ENCODE data around the gene METTL5. TPM values are rescaled to one million over a fixed set of nuclear protein-coding genes. Genes with fewer than 3 reads are reported as not detected.
"Not testable (repeated sequence)": the region's sequence is repeated elsewhere in the genome, so short reads cannot be mapped to it uniquely, and the experiment has no call there.

Gene METTL5
- total RNA-seq, 1 donor from 2014 or later = 99.7 TPM

- Mint-ChIP-seq H3K27ac (peak overlapping the region; percentile 74), H3K4me1 (peaks cover 34% of the 10 kb centered on the region), H3K36me3 (ENCODE audit: low read depth) (peaks cover 62% of the 10 kb centered on the region)
- intact Hi-C loops (cut with micrococcal nuclease); H3K4me3 Mint-ChIP-seq; H3K27me3 Mint-ChIP-seq; H3K9me3 Mint-ChIP-seq; DNase-seq: not testable (repeated sequence)
These were observed 4.6 kb downstream of the METTL5 start for GRCh38 chr2:169820101-169820500.

GRCh38 chr2:169819106-169819505 is 5.6 kb downstream of the METTL5 start:
- H3K9me3 Mint-ChIP-seq = no peaks in the 10 kb centered on the region
- H3K27me3 Mint-ChIP-seq = no peaks in the 10 kb centered on the region
- peaks cover 64% of the 10 kb centered on the region for H3K36me3 Mint-ChIP-seq (ENCODE audit: low read depth)
- H3K4me3 Mint-ChIP-seq = no peak overlapping the region
- peaks cover 30% of the 10 kb centered on the region for H3K4me1 Mint-ChIP-seq
- intact Hi-C loops (cut with micrococcal nuclease) = no loop called here
- DNase-seq = no peak
- H3K27ac Mint-ChIP-seq = no peak overlapping the region

GRCh38 chr2:169818241-169818640 is 6.5 kb downstream of the METTL5 start:
- H3K27ac Mint-ChIP-seq = no peak overlapping the region
- no peaks in the 10 kb centered on the region for H3K9me3 Mint-ChIP-seq
- H3K4me3 Mint-ChIP-seq = no peak overlapping the region
- H3K27me3 Mint-ChIP-seq = no peaks in the 10 kb centered on the region
- intact Hi-C loops (cut with micrococcal nuclease) = no loop called here
- peaks cover 62% of the 10 kb centered on the region for H3K36me3 Mint-ChIP-seq (ENCODE audit: low read depth)
- no peak for DNase-seq
- H3K4me1 Mint-ChIP-seq = peaks cover 23% of the 10 kb centered on the region

GRCh38 chr2:169817369-169817768 is 7.3 kb downstream of the METTL5 start:
- H3K4me3 Mint-ChIP-seq, DNase-seq: not testable (repeated sequence)
- H3K36me3 Mint-ChIP-seq (ENCODE audit: low read depth) = peaks cover 60% of the 10 kb centered on the region

GRCh38 chr2:169816961-169817360 is 7.7 kb downstream of the METTL5 start:
- H3K4me3 Mint-ChIP-seq; H3K27ac Mint-ChIP-seq; intact Hi-C loops (cut with micrococcal nuclease); H3K27me3 Mint-ChIP-seq; H3K9me3 Mint-ChIP-seq; DNase-seq: not testable (repeated sequence)
- Mint-ChIP-seq H3K4me1 (peaks cover 14% of the 10 kb centered on the region), H3K36me3 (ENCODE audit: low read depth) (peaks cover 64% of the 10 kb centered on the region)

More at GRCh38 chr2:169817369-169817768, 7.3 kb downstream of the METTL5 start:
- H3K27ac Mint-ChIP-seq; H3K27me3 Mint-ChIP-seq; H3K9me3 Mint-ChIP-seq; intact Hi-C loops (cut with micrococcal nuclease): not testable (repeated sequence)
- peaks cover 14% of the 10 kb centered on the region for H3K4me1 Mint-ChIP-seq

GRCh38 chr2:169815849-169816248 is 8.9 kb downstream of the METTL5 start:
- Mint-ChIP-seq H3K9me3 (no peaks in the 10 kb centered on the region), H3K36me3 (ENCODE audit: low read depth) (peaks cover 65% of the 10 kb centered on the region), H3K4me3 (no peak overlapping the region), H3K27ac (no peak overlapping the region), H3K4me1 (peaks cover 8% of the 10 kb centered on the region), H3K27me3 (no peaks in the 10 kb centered on the region)
- DNase-seq = no peak
- intact Hi-C loops (cut with micrococcal nuclease) = no loop called here

- DNase-seq = no peak
- no peaks in the 10 kb centered on the region for H3K9me3 Mint-ChIP-seq
- intact Hi-C loops (cut with micrococcal nuclease) = no loop called here
- H3K36me3 Mint-ChIP-seq (ENCODE audit: low read depth) = peaks cover 50% of the 10 kb centered on the region
- H3K27me3 Mint-ChIP-seq = no peaks in the 10 kb centered on the region
- no peaks in the 10 kb centered on the region for H3K4me1 Mint-ChIP-seq
- H3K27ac Mint-ChIP-seq = no peak overlapping the region
- no peak overlapping the region for H3K4me3 Mint-ChIP-seq
These were observed 16.5 kb downstream of the METTL5 start for GRCh38 chr2:169808221-169808620.

- Mint-ChIP-seq H3K9me3 (no peaks in the 10 kb centered on the region), H3K27me3 (no peaks in the 10 kb centered on the region), H3K36me3 (ENCODE audit: low read depth) (peaks cover 51% of the 10 kb centered on the region), H3K27ac (no peak overlapping the region), H3K4me3 (no peak overlapping the region), H3K4me1 (peaks cover 6% of the 10 kb centered on the region)
- intact Hi-C loops (cut with micrococcal nuclease) = no loop called here
- DNase-seq = no peak
These were observed 18.1 kb downstream of the METTL5 start for GRCh38 chr2:169806586-169806985.

- Mint-ChIP-seq H3K4me3 (no peak overlapping the region), H3K27me3 (no peaks in the 10 kb centered on the region)
These were observed 21.2 kb downstream of the METTL5 start for GRCh38 chr2:169803480-169803879.

GRCh38 chr2:169798718-169799592 is 25.8 kb downstream of the METTL5 start, which contains the start of gene SSB:
Gene SSB (plus strand): TSS chr2:169798871. CDS start chr2:169800961, 2,090 bp downstream.
- Mint-ChIP-seq H3K9me3 (peaks cover 3% of the 10 kb centered on the region), H3K4me3 (peak within 1 kb of the TSS; percentile 96), H3K4me1 (peaks cover 20% of the 10 kb centered on the region), H3K27ac (peak within 1 kb of the TSS; percentile 96), H3K27me3 (peaks cover 8% of the 10 kb centered on the region), H3K36me3 (ENCODE audit: low read depth) (peaks cover 18% of the 10 kb centered on the region)
- intact Hi-C loops (cut with micrococcal nuclease) = loop anchor here (1.0 to 2.0 kb wide), 3 partner anchors 28 to 215 kb away; partner anchors contain the start of genes CFAP210, PHOSPHO2, PPIG and UBR3
- peak; percentile 97 for DNase-seq

More at GRCh38 chr2:169803480-169803879, 21.2 kb downstream of the METTL5 start:
- DNase-seq = no peak
- no peaks in the 10 kb centered on the region for H3K9me3 Mint-ChIP-seq
- H3K27ac Mint-ChIP-seq = no peak overlapping the region
- H3K36me3 Mint-ChIP-seq (ENCODE audit: low read depth) = peaks cover 37% of the 10 kb centered on the region
- intact Hi-C loops (cut with micrococcal nuclease) = no loop called here
- peaks cover 15% of the 10 kb centered on the region for H3K4me1 Mint-ChIP-seq

- no peak for DNase-seq
- peaks cover 3% of the 10 kb centered on the region for H3K9me3 Mint-ChIP-seq
- peaks cover 11% of the 10 kb centered on the region for H3K27me3 Mint-ChIP-seq
- peaks cover 20% of the 10 kb centered on the region for H3K4me1 Mint-ChIP-seq
- H3K36me3 Mint-ChIP-seq (ENCODE audit: low read depth) = peaks cover 14% of the 10 kb centered on the region
- H3K4me3 Mint-ChIP-seq = peak overlapping the region; percentile 96
- intact Hi-C loops (cut with micrococcal nuclease) = loop anchor here (1.0 to 2.0 kb wide), 2 partner anchors 29 to 104 kb away; partner anchors contain the start of genes CFAP210, PHOSPHO2 and UBR3
- peak overlapping the region; percentile 90 for H3K27ac Mint-ChIP-seq
These were observed 26.3 kb downstream of the METTL5 start for GRCh38 chr2:169798397-169798717.

- Mint-ChIP-seq H3K9me3 (peaks cover 3% of the 10 kb centered on the region), H3K36me3 (ENCODE audit: low read depth) (peaks cover 11% of the 10 kb centered on the region), H3K4me1 (peaks cover 18% of the 10 kb centered on the region), H3K4me3 (peak overlapping the region; percentile 66), H3K27me3 (peaks cover 14% of the 10 kb centered on the region), H3K27ac (peak overlapping the region; percentile 34)
- intact Hi-C loops (cut with micrococcal nuclease) = no loop called here
- DNase-seq = no peak
These were observed 27.1 kb downstream of the METTL5 start for GRCh38 chr2:169797601-169798000.

- Mint-ChIP-seq H3K27ac (no peak overlapping the region), H3K27me3 (peaks cover 17% of the 10 kb centered on the region), H3K9me3 (peaks cover 3% of the 10 kb centered on the region), H3K36me3 (ENCODE audit: low read depth) (peaks cover 4% of the 10 kb centered on the region), H3K4me3 (no peak overlapping the region), H3K4me1 (peaks cover 14% of the 10 kb centered on the region)
- DNase-seq = no peak
- intact Hi-C loops (cut with micrococcal nuclease) = no loop called here
These were observed 28.3 kb downstream of the METTL5 start for GRCh38 chr2:169796441-169796840.

- intact Hi-C loops (cut with micrococcal nuclease) = no loop called here
- peaks cover 17% of the 10 kb centered on the region for H3K27me3 Mint-ChIP-seq
- peaks cover 3% of the 10 kb centered on the region for H3K9me3 Mint-ChIP-seq
- no peak overlapping the region for H3K4me3 Mint-ChIP-seq
- DNase-seq = no peak
- no peaks in the 10 kb centered on the region for H3K36me3 Mint-ChIP-seq (ENCODE audit: low read depth)
- H3K27ac Mint-ChIP-seq = no peak overlapping the region
- peaks cover 10% of the 10 kb centered on the region for H3K4me1 Mint-ChIP-seq
These were observed 29.5 kb downstream of the METTL5 start for GRCh38 chr2:169795181-169795580.

All from activated CD4-positive, alpha-beta T cell treated with anti-CD3 and anti-CD28 coated beads, Interleukin-2, amount 10 ng/mL, durations not matched to agents 24 days and 14 days (primary cell).